NCI-H510A (cell line): ENCODE measurements around the gene DNAJC2.
"Not testable (repeated sequence)": the region's sequence is repeated elsewhere in the genome, so short reads cannot be mapped to it uniquely, and the experiment has no call there.

Experiments
- DNase-seq: peaks from one replicate; lab custom pipeline; 2025; lab: John Stamatoyannopoulos, UW

The DNAJC2 gene

GRCh38 chr7:103264054-103264453, 80.5 kb downstream of the DNAJC2 start:
- DNase-seq, result not testable (repeated sequence)
